DMS 273 treated with DMSO at 0.1 percent for 48 hours (cell line): ENCODE results near the gene VRTN.

Experiments
- DNase-seq: peaks from one replicate; lab custom pipeline; 2025; lab: John Stamatoyannopoulos, UW

Gene VRTN

DNA sequence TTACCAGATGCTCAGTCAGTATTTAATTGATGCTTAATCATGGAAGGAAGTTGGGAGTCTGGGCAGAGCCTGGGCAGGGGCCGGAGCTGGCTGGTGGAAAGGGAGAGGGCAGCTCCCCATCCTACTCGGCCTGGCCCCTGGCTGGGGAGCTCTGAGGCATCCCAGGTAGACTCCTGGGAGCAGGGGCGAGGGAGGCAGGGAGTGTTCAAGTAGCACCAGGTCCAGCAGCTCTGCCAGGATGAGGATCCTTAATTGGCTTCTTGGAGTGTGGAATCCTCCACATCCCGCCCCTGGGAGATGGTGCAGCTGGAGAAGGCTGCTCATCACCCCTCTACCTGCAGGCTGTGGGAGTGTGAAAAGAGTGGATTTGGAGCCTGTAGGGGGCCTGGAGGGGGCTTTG, 46.8 kb downstream of the VRTN start:
- DNase-seq: no peak

DNA sequence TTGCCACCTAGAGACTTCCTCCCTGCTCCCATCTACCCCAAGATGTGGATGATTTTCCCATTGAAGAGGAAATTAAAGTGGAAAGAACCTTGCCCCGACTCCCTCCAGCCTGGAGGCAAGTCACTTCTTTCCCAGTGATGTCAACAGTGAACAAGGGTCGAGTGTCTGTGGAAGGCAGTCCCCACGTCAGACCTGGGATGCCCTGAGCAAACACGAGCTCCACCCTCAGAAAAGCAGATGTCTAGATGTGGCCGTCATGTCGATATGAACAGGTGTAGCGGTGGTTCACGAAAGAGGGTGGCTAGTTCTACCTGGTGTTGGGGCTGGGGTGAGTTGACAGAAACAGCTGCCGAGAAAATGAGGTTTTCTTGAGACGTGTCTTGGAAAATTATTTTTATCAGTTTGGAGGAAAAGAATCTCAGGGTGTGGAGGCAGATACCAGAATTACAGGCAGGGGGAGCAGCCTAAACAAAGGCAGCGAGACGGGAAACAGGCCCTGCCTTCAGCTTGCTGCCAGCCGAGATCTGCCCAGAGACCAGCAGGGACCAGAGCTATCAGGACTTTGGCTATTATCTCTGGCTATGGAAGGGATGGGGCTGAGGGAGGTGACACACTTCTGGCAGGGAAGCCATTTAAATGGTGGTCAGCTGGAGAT, 51.9 kb downstream of the VRTN start:
- DNase-seq: no peak

DNA sequence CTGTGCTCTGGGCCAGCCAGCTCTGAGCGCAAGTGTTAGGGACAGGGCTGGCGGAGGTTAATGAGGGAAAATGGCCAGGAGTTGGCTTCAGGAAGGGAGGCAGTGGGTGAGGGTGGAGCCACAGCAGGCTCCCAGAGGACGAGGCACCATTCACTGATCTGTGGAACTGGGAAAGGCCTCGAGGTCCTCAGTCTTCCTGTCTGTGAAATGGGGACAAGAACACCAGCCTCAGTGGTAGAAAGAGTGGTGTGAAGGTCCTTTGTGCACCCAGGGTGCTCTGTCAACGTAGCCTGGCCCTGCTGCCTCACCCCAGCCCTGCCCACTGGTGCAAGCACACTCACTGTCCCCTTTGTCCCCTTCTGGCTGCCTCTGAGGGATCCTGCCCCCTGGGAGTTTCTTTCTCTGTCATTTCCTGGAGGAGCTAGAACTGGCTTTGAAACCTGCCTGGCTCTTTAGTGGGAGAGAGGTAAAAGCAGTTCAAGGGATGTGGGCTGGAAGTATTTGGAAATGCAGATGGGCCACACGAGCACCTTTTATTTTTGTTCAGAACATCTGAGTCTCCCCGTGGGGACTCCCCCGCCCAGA, 52.7 kb downstream of the VRTN start:
- no peak for DNase-seq

DNA sequence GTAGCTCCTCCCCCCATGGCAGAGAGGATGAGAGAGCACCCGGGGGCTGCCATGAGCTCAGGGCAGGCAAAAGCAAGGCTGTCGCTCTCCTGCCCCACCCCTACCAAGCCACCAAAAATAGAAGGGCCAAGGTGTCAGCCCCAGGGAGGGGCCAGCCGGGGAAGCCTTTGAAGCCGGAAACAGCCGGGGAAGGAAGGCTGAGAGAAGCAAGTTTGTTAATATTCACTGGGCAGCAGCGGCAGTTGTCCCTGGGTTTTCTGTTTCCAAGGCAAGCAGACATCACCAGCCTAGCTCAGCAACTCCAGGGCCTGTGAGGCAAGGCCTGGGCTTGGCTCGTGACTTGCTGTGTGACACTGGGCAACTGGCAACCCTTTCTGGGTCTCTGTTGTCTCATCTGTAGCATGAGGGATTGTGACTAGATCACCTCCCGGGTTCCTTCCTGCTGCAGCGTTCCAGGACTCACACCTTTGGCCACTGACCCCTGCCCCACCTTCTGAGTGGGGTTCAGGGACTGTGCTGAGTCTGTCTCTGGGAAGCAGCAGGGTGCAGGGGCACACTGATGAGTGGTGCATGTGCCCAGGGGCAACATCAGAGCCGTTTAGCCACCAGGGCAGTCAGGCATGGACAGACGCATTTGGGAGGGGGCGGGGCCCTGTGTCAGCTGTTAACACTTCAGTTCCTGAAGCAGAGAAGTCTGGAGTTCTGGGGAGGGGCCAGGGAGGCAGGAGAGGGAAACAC, 53.4 kb downstream of the VRTN start:
- no peak for DNase-seq

DNA sequence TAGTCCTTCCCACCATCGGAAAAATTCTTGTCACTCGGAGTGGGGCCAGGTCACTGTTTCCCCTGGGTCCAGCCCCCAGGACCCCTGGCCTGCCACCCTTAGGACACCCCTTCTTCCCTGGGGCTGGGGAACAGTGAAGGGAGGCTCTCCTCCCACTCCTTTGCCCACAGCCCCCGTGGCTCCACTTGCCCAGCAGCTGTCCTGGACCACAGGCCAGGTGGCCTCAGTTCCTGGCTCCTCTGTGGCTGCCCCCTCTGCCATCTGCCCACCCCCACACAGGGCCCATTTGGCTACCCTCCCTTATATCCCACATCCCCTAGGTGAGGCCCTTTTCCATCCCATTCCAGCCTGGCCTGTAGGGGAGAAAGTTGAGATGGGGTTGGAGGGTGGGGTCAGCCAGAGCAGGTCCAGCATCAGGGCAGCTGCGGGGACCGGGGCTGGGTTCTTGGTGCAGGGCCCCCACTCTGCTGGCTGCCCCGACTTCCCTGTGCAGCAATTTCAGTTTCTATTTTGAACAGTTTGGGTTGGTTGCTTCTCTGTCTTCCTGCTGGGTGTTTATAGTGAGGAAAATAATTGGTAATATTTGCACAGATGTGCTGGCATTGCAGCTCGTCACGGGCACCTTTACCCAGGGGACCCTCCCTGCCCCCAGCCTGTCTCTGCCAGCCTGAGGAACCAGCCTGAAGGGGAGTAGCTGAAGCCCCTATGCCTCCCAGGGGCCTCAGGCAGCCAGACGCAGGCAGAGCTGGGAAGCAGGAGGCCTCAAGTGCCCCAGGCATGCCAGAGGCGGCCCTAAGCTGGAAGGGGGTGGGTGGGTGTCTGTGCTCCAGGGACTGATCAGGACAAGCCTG, 54.4 kb downstream of the VRTN start:
- no peak for DNase-seq

DNA sequence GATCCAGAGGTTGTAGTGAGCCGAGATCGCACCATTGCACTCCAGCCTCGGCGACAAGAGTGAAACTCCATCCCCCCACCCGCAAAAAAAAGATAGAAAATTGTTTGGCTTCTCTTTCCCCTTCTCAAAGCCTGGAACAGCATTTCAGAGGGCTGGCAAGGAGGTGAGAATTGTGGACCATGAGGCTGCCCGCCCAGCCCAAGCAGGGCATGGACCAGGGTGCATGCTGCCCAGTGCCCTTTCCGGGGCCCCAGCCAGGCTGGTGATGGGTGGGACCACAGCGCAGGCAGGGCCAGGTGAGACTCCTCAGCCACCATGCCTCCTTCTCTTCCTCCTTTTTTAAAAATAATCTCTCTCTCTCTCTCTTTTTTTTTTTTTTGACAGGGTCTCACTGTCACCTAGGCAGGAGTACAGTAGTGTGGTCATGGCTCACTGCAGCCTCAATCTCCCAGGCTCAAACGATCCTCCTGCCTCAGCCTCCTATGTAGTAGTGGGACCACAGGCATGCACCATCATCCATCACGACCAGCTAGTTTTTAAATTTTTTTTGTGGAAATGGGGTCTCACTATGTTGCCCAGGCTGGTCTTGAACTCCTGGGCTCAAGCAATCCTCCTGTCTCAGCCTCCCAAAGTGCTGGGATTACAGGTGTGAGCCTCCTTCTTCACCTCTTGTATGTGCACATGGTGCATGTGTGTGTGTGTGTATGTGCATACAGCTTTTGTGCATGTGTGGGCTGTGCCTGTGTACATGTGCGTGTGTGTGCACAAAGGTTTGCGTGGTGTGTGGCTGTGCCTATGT, 55.5 kb downstream of the VRTN start:
- no peak for DNase-seq

DNA sequence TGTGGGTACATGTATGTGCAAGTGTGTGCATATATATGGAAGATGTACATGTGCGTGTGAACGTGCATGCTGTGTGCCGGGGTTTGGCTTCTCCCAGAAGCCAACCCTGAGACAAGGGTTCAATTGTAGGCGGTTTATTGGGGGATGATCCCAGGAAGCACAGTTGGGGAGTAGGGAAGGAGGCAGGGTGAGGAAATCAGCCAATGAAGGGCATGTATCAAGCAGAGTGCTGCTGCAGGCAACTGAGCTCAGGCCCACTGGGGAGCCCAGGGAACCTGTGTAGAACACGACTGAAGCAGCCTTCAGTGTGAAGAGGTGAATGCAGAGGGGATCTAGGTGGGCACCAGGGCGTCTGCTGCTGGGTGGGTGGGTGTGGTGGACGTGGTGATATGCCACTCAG, 56.2 kb downstream of the VRTN start:
- no peak for DNase-seq

DNA sequence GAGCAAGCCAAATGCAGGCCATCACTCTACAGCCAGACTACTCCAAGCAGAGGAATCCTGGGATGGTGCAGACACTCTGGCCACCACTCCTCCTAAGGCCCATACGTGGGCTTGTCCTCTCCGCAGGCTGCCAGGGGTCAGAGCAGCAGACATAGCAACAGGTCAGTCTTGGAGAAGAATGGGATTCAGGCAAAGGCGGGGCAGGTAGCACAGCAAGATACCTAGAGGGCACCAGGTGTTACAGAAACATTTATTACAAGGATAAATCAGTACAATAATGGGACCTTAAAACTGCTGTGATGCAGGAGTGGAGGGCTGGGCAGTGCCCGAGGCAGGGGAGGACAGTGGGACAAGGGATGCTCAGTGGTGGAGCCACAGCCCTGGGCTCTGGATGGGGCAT, 57.4 kb downstream of the VRTN start:
- no peak for DNase-seq

DNA sequence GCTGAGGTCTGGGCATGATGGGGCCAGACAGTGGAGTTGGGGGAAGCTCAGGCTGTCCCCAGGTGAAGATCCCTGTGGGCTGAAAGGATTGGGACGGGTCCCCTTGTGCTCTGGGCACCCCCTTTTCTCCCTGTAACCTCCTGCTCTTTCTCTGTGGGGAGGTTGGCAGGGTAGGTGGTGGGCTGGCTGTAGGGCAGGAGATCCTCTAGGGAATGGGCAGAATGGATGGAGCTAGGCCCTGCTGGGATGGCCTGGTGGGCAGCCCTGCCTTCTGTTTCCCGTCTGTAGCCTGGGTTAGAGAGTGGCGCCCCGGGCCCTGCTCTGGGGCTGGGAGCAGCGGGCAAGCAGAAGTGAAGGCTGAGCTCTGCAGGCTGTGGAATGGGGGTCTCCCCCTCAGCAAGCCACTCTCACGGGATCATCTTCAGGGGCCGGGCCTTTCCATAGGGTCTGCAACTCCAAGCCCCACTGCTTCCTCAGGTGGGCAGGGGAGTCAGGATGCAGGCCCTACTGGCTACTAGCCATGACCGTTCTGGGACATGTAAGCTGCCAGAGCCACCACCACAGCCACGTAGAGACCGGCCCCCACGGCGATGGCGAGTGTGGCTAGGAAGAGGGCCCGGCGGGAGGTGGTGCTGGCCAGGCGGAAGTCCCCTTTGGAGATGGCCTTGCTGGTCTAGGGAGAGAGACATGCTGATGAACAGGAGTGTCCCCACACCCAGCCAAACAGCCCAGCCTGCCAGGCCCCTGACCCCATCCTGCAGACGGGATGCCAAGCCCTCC, 58.9 kb downstream of the VRTN start:
- no peak for DNase-seq

DNA sequence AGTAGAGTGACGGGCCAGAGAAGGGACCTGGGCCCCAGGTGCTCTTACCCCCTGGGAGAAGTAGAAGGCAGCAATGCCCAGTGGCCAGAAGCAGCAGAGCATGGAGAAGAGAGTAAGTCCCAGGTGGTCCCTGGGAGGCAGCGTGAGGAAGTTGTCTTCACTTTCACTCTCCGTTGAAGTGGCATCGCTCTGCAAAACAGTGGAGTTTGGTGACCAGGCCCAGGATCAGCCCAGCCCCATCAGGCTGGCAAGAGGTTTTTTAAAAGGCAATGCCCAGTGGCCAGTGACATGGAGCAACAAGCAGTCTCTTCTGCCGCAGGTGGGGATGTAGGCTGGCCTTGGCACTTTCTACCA, 59.5 kb downstream of the VRTN start:
- no peak for DNase-seq

DNA sequence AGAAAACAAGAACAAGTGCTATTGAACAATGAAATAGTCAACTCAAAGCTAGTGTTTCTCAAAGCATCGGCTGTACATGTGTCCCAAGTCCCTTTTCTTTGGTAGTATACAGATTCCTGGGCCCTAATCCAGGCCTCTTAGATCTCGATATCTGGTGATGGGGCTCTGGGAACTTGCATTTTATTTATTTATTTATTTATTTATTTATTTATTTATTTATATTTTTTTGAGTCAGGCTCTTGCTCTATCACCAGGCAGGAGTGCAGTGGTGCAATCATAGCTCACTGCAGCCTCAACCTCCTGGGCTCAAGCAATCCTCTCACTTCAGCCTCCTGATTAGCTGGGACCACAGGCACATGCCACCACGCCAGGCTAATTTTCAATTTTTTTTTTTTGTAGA, 60.6 kb downstream of the VRTN start:
- no peak for DNase-seq

DNA sequence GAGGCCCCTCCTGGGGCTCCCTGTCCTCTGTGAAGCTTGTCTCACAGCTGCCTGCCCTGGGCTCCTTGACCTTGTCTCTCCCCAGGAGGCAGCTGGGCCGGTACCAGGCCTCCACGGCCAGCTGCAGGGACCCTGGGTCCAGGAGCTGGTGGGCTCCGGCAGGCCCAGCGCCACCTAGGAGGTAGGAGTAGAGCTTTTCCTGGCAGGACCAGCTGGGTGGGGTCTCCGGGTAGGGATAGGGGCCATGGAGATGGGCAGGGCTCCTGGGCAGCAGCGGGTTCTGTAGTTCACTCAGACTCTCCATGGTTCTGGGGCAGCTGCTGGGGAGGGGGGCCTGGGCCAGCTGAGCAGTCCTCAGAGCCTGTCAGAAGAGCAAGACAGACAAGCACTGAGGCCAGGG, 61.2 kb downstream of the VRTN start:
- no peak for DNase-seq
